Activated T-cell treated with anti-CD3 and anti-CD28 coated beads for 48 hours (primary cell): ENCODE data around the gene CCDC137.
A peak's percentile ranks its signal among the peaks of the same experiment; 100 is the strongest.

Experiments used
- DNase-seq: peaks from one replicate; pipeline ENCODE4 v3.0.0-alpha.2; 2020; ENCODE audit warnings: low read depth

The CCDC137 gene

GRCh38 chr17:81682565-81683207 is 16.1 kb downstream of the CCDC137 start:
- DNase-seq: no peak

GRCh38 chr17:81683208-81683583 is 16.7 kb downstream of the CCDC137 start:
- no peak for DNase-seq

- DNase-seq: peak; percentile 98
Measured at GRCh38 chr17:81683584-81684441, 17.3 kb downstream of the CCDC137 start, which contains the start of the genes ARL16 and HGS. Gene ARL16, minus strand, starts transcription at chr17:81683797. Its CDS starts 44 bp downstream, at chr17:81683753. Gene HGS, plus strand, starts transcription at chr17:81684011. Its CDS starts 56 bp downstream, at chr17:81684067.

GRCh38 chr17:81684442-81684911 is 17.9 kb downstream of the CCDC137 start:
- no peak for DNase-seq

GRCh38 chr17:81685108-81685507 is 18.6 kb downstream of the CCDC137 start:
- DNase-seq: peak; percentile 56

- DNase-seq: no peak
Measured at GRCh38 chr17:81686614-81687013, 20.1 kb downstream of the CCDC137 start.

- no peak for DNase-seq
Measured at GRCh38 chr17:81687770-81688541, 21.4 kb downstream of the CCDC137 start.

- DNase-seq: no peak
Measured at GRCh38 chr17:81688616-81689015, 22.1 kb downstream of the CCDC137 start.

GRCh38 chr17:81690066-81690465 is 23.5 kb downstream of the CCDC137 start:
- DNase-seq: no peak

GRCh38 chr17:81690549-81690948 is 24.0 kb downstream of the CCDC137 start:
- no peak for DNase-seq

GRCh38 chr17:81691196-81691595 is 24.7 kb downstream of the CCDC137 start:
- no peak for DNase-seq

- DNase-seq: no peak
Measured at GRCh38 chr17:81691608-81692007, 25.1 kb downstream of the CCDC137 start.

- DNase-seq: no peak
Measured at GRCh38 chr17:81693509-81694210, 27.1 kb downstream of the CCDC137 start.

- DNase-seq: no peak
Measured at GRCh38 chr17:81694810-81695209, 28.3 kb downstream of the CCDC137 start.

- no peak for DNase-seq
Measured at GRCh38 chr17:81695211-81695610, 28.7 kb downstream of the CCDC137 start.

GRCh38 chr17:81695801-81696200 is 29.3 kb downstream of the CCDC137 start:
- no peak for DNase-seq

GRCh38 chr17:81696218-81696941 is 29.8 kb downstream of the CCDC137 start:
- no peak for DNase-seq

- DNase-seq: no peak
Measured at GRCh38 chr17:81697261-81698044, 30.9 kb downstream of the CCDC137 start.

GRCh38 chr17:81700353-81701287 is 34.1 kb downstream of the CCDC137 start:
- DNase-seq: no peak
